IPS DF 19.7 (cell line): ENCODE results near the gene OSBPL2.

Experiments
- DNase-seq: peaks from one replicate; pipeline ENCODE4 v3.0.0-alpha.2; 2013; ENCODE audit warnings: low read depth, low spot score

The OSBPL2 gene

GRCh38 chr20:62235001-62235776, 3.1 kb upstream of the OSBPL2 start:
- no peak for DNase-seq

- DNase-seq = no peak
Measured at GRCh38 chr20:62235777-62236157, 2.6 kb upstream of the OSBPL2 start.

GRCh38 chr20:62236200-62236599, 2.1 kb upstream of the OSBPL2 start:
- DNase-seq = no peak

GRCh38 chr20:62236766-62237513, 1.4 kb upstream of the OSBPL2 start:
- no peak for DNase-seq

- no peak for DNase-seq
Measured at GRCh38 chr20:62237514-62237800, 864 bp upstream of the OSBPL2 start.

- DNase-seq = no peak
Measured at GRCh38 chr20:62238569-62239277, 402 bp downstream of the OSBPL2 start.

- DNase-seq = no peak
Measured at GRCh38 chr20:62239278-62239879, 1.1 kb downstream of the OSBPL2 start.

GRCh38 chr20:62240020-62240685, 1.8 kb downstream of the OSBPL2 start:
- no peak for DNase-seq

- no peak for DNase-seq
Measured at GRCh38 chr20:62241506-62241905, 3.2 kb downstream of the OSBPL2 start.

GRCh38 chr20:62242176-62242575, 3.9 kb downstream of the OSBPL2 start:
- DNase-seq = no peak

GRCh38 chr20:62243106-62243505, 4.8 kb downstream of the OSBPL2 start:
- DNase-seq = no peak

GRCh38 chr20:62243906-62244515, 5.7 kb downstream of the OSBPL2 start:
- DNase-seq = no peak

GRCh38 chr20:62244644-62245108, 6.4 kb downstream of the OSBPL2 start:
- no peak for DNase-seq

- no peak for DNase-seq
Measured at GRCh38 chr20:62245911-62246280, 7.6 kb downstream of the OSBPL2 start.

GRCh38 chr20:62246431-62246830, 8.1 kb downstream of the OSBPL2 start:
- no peak for DNase-seq

- no peak for DNase-seq
Measured at GRCh38 chr20:62246872-62247652, 8.7 kb downstream of the OSBPL2 start.

GRCh38 chr20:62248890-62249560, 10.7 kb downstream of the OSBPL2 start:
- no peak for DNase-seq

GRCh38 chr20:62252342-62252966, 14.1 kb downstream of the OSBPL2 start:
- DNase-seq = no peak

GRCh38 chr20:62253398-62253797, 15.1 kb downstream of the OSBPL2 start:
- DNase-seq = no peak
